Adrenal gland (tissue), 5 donors: Measurements from ENCODE around the gene COQ4.

Experiments used
- CTCF ChIP-seq, 6 experiments: fragments of 450-650 bp in 4 of 6; fragments of 200-600 bp in 2 of 6; sonication (generic) in 1 of 6; IDR thresholded peaks; 1 replicate in 5 of 6; 2 replicates in 1 of 6; pipeline versions ENCODE4 v1.5.1 to v1.8.0; 2016 to 2021; ENCODE audit warnings: antibody characterized with exemption in 6 of 6, mild to moderate bottlenecking in 2 of 6, moderate library complexity in 1 of 6
- POLR2A ChIP-seq, 2 donors: fragments of 450-650 bp; IDR thresholded peaks; one replicate each; pipeline ENCODE4 v1.6.1; 2017; ENCODE audit warnings: antibody characterized with exemption in 2 of 2, mild to moderate bottlenecking in 2 of 2, moderate library complexity in 1 of 2
- donor health status: DM: no; HTN: no; CAD: no.

- TF ChIP-seq CTCF (IDR thresholded peaks at IDR 0.05) (no peak), POLR2A (IDR thresholded peaks at IDR 0.05) (no peak)
Measured at GRCh38 chr9:128297221-128297773, 25.3 kb upstream of the COQ4 start.
